GM06990 (cell line): ENCODE results near the gene AVL9.

Experiments
- DNase-seq: peaks from one replicate; pipeline ENCODE4 v3.0.0-alpha.2; 2011; ENCODE audit not compliant: insufficient read length; ENCODE audit errors: extremely low read depth
- H3K27me3 ChIP-seq: replicated peaks from 2 replicates; pipeline ENCODE4 v1.6.0; 2011; ENCODE audit warnings: low read length; ENCODE audit not compliant: control insufficient read depth, insufficient read depth
- H3K36me3 ChIP-seq: 2 replicates; pipeline ENCODE4 v1.5.1; 2011; ENCODE audit warnings: low read length; ENCODE audit not compliant: control insufficient read depth, insufficient read depth
- H3K4me3 ChIP-seq: replicated peaks from 2 replicates; pipeline ENCODE4 v1.5.1; 2011; ENCODE audit warnings: low read depth, mild to moderate bottlenecking, control low read depth, low read length
- CTCF ChIP-seq: IDR thresholded peaks from 2 replicates; pipeline ENCODE4 v1.5.1; 2011; ENCODE audit warnings: low read length, control low read depth, mild to moderate bottlenecking, inconsistent platforms; ENCODE audit not compliant: insufficient read depth, poor library complexity, severe bottlenecking

The AVL9 gene

GRCh38 chr7:32500922-32501341, 5.6 kb downstream of the AVL9 start:
- no peak for TF ChIP-seq CTCF
- Histone ChIP-seq H3K4me3 (no peak overlapping the region), H3K27me3 (no peaks in the 10 kb centered on the region), H3K36me3 (no peaks in the 10 kb centered on the region)
- peak; percentile 27 for DNase-seq

- no peaks in the 10 kb centered on the region for H3K36me3 ChIP-seq
- H3K4me3 ChIP-seq: no peak overlapping the region
- H3K27me3 ChIP-seq: no peaks in the 10 kb centered on the region
- TF ChIP-seq CTCF: no peak
- DNase-seq: no peak
These were observed 6.2 kb downstream of the AVL9 start for GRCh38 chr7:32501522-32501921.

- no peaks in the 10 kb centered on the region for H3K27me3 ChIP-seq
- H3K36me3 ChIP-seq: no peaks in the 10 kb centered on the region
- H3K4me3 ChIP-seq: no peak overlapping the region
- DNase-seq: no peak
- no peak for TF ChIP-seq CTCF
These were observed 7.4 kb downstream of the AVL9 start for GRCh38 chr7:32502728-32503127.

GRCh38 chr7:32506266-32507054, 11.2 kb downstream of the AVL9 start:
- Histone ChIP-seq H3K36me3 (no peaks in the 10 kb centered on the region; the same call in 1 of the 2 replicates), H3K4me3 (no peak overlapping the region), H3K27me3 (no peaks in the 10 kb centered on the region)
- DNase-seq: no peak
- TF ChIP-seq CTCF: no peak

- no peak for TF ChIP-seq CTCF
- no peaks in the 10 kb centered on the region; the same call in 1 of the 2 replicates for H3K36me3 ChIP-seq
- H3K4me3 ChIP-seq: no peak overlapping the region
- H3K27me3 ChIP-seq: no peaks in the 10 kb centered on the region
- no peak for DNase-seq
These were observed 12.1 kb downstream of the AVL9 start for GRCh38 chr7:32507414-32507813.
